T-helper 2 cell (primary cell): ENCODE data around the gene SLFN12.
"Not testable (repeated sequence)": the region's sequence is repeated elsewhere in the genome, so short reads cannot be mapped to it uniquely, and the experiment has no call there.

Source experiments
- DNase-seq, 5 experiments: peaks; one replicate each; pipeline versions ENCODE4 v3.0.0 to v3.0.0-alpha.2; 2012 to 2022
- total RNA-seq, 2 donors: gene quantifications; one replicate each; lab custom pipeline; 2026; lab: John Stamatoyannopoulos, UW

The SLFN12 gene
- total RNA-seq = 3.1 to 7.9 reads per million in 2 donors

GRCh38 chr17:35432176-35433074, at the start of gene SLFN12:
Gene SLFN12 (minus strand): TSS chr17:35432500. CDS start chr17:35423028, 9,472 bp downstream.
- DNase-seq = peak in 4 of 5 experiments; percentile 15 to 86 (median 54)

- DNase-seq = no peak
Observed at GRCh38 chr17:35479271-35479670, 47.0 kb upstream of the SLFN12 start.

GRCh38 chr17:35477248-35477647, 44.9 kb upstream of the SLFN12 start:
- no peak for DNase-seq

- no peak for DNase-seq
Observed at GRCh38 chr17:35476283-35476820, 44.1 kb upstream of the SLFN12 start.

DNA sequence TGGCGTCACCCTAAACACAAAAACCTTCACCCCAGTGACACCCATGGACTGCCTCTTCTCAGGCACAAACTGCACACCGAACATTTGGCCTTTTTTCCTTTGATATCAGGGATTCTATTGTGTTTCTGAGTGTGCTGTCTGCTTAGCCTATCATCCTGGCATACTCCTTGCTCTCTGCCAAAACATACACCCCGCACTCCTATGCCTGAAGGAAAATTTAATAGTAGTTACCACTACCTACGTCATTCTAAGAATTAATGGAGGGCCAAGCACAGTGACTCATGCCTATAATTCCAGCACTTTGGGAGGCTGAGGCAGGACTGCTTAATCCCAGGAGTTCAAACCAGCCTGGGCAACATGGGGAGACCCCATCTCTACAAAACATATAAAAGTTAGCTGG, 36.2 kb upstream of the SLFN12 start:
- no peak for DNase-seq

DNA sequence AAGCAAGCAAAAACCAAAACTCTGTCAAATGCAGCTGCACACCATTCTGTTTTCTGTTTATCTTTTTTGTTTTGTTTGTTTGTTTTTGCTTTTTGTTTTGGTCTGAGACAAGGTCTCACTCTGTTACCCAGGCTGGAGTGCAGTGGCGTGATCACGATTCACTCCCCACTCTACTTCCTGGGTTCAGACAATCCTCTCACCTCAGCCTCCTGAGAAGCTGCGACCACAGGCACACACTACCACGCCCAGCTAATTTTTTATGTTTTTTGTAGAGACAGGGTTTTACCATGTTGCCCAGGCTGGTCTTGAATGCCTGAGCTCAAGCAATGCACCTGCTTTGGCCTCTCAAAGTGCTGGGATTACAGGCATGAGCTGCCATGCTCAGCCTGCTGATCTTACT, 35.5 kb upstream of the SLFN12 start:
- peak in 2 of 5 experiments; percentile 57 to 76 for DNase-seq

DNA sequence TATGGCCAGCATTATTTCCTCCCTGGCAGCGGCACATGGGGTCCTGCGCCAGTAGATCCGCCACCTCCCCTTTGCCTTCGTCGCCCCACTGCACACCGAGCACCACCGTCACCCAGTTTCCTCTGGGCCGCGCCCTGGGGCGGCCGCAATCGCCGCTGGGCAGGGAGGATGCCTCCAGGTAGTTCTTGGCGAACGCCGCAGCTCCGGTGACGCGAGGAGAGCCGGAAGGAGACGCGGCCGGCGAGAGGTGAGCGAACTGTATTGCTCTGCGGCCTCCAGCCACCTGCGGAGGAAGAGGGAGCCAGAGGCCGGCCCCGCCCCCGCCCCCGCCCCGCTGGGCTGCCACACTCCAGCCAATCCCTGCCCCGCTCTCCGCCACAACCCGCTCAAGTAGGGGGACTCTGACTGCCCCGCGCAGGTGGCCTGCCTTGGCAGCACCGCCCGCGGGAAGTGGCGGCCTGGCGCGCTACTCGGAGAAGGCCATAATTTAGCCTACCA, 28.1 kb upstream of the SLFN12 start:
- peak; percentile 16 to 89 (median 48) for DNase-seq

- DNase-seq = not testable (repeated sequence)
Observed at GRCh38 chr17:35454035-35454434, 21.7 kb upstream of the SLFN12 start.

- DNase-seq = no peak
Observed at GRCh38 chr17:35453171-35453570, 20.9 kb upstream of the SLFN12 start.

DNA sequence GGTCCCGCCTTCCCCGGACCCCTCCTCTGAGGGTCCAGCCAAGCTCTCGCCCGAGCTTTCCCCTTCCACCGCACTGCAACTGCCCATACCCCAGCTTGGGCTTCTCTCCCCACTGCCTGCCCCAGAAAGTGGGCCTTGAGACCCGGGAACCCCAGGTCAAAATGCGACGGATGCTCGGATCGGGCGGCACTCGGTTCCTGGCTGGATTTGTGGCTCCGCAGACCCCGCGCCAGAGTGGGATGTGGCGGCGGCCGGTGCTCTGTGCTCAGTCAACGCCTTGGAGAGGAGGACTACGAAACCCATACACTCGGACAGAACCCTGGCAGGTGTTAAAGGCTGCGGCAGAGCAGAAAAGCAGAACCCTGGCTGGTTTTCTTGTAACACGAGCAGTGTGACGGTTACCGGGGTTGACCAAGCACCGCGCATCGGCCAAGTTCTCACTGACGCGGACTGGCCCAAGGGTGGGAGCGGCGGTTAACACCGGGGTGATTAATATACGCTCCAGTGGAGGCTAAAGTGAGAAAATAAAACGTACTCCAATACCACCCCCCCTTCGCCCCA, 17.2 kb upstream of the SLFN12 start:
- no peak for DNase-seq

GRCh38 chr17:35448899-35449227, 16.6 kb upstream of the SLFN12 start:
- no peak for DNase-seq

- DNase-seq = peak; percentile 52 to 92 (median 85)
Observed at GRCh38 chr17:35448214-35448898, 16.1 kb upstream of the SLFN12 start, which contains the start of gene SLFN13. Gene SLFN13 (minus strand): TSS chr17:35448766. CDS start chr17:35445680, 3,086 bp downstream.

DNA sequence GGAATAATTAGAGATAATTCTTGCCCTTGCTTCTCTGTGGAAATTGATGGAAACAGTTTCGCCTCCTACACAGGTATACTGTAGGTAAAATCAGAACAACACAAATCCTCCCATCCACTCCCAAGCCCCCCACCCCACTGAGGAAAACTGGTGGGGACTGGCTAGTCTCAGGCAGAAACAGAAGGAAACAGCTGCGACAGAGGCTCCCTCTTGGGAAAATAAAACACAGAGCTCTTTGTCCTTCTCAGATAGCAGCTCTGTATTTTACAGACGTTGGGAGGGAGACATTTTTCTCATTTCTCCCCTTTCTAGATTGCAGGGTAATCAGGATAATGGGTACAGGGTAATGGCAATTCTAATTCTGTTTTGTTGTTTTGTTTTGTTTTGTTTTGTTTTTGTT, 15.2 kb upstream of the SLFN12 start:
- no peak for DNase-seq

- DNase-seq = no peak
Observed at GRCh38 chr17:35438433-35438832, 6.1 kb upstream of the SLFN12 start.

DNA sequence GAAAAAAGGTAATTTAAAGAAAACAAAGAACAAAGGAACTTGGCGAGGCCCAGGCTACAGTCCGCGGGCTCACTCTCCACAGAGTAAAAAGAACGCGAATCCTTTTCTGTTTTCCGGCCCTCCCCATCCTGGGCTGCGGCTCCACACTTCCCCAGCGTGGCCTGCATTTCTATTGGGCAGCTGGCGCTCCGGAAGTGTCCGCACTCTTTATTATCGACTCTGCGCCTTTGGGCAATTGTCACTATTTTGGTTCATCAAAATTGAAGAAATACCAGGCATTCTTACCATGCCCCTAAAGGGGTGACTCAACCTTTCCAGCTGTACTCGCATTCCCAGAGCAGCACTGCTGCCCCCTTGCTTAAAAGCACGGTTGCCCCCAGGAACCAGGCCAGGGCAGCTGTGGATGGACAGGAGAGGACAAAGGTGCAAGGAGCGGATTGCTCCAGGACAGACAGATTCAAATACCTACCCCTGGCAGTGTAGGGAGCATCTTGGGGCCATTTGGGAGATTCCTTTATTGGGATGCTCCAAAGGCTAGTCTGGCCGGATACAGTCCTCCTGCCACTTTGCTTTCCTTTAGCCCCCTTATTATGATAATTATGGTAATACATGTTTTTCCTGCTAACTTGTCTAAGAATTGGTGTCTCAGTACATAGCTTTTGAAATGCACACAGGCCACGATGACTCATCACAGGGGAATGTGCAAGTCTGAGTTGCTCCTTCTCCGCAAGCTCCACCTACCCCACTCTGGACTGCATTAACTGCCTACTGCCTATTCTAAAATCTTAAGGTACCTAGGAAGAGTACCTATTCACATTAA, 985 bp upstream of the SLFN12 start:
- peak in 4 of 5 experiments; percentile 17 to 84 (median 30) for DNase-seq

GRCh38 chr17:35429702-35430101, 2.6 kb downstream of the SLFN12 start:
- DNase-seq = no peak

- DNase-seq = peak in 2 of 5 experiments; percentile 10 to 44
Observed at GRCh38 chr17:35428229-35428628, 4.1 kb downstream of the SLFN12 start.

DNA sequence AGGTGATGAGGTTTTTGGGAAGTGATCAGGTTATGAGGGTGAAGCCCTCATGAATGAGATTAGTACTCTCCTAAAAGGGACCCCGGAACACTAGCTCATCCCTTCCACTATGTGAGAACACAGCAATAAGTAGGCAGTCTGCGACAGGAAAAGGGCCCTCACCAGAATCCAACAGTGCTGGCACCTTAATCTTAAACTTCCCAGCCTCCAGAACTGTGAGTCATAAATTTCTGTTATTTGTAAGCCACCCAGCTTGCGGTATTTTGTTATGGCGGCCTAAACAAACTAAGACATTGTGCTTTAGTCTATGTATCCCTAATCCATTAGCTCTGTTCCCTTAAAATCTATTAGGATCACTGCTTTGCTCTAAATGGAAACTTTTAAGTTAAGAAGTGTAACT, 8.5 kb downstream of the SLFN12 start:
- no peak for DNase-seq

DNA sequence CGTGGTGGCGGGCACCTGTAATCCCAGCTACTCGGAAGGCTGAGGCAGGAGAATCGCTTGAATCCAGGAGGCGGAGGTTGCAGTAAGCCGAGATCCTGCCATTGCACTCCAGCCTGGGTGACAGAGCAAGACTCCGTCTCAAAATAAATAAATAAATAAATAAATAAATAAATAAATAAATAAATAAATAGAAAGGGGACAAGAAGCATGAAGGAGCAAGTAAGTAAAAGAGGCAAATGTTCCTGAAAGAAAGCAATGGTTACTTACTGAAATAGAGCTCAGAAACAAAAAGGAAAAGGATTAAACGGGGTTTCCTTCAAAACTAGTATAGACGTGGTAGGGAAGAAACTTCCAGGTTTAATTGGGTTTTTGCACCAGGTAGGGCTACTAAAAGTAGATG, 11.2 kb downstream of the SLFN12 start:
- DNase-seq = not testable (repeated sequence)

DNA sequence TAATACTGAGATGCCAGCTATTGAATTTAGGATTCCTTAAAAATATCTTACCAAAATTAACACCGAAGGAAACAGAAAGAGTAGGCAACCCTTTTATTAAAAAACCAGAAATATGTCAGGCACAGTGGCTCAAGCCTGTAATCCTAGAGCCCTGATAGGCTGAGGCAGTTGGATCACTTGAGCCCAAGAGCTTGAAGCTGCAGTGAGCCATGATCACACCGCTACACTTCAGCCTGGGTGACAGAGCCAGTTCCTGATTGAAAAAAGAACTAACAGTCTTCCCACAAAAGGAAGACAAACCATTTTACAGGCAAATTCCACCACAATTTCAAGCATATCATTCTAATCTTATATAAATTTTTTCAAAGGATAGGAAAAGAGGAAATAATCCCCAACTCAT, 15.6 kb downstream of the SLFN12 start:
- DNase-seq = no peak

DNA sequence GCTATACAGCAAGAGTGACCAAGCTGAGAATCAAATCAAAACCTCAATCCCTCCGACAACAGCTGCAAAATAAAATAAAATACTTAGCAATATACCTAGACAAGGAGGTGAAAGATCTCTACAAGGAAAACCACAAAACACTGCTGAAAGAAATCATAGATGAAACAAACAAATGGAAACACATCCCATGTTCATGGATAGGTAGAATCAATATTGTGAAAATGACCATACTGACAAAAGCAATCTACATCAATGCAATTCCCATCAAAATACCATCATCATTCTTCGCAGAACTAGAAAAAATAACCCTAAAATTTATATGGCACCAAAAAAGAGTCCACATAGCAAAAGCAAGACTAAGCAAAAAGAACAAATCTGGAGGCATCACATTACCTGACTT, 17.6 kb downstream of the SLFN12 start:
- not testable (repeated sequence) for DNase-seq

GRCh38 chr17:35414247-35414646, 18.1 kb downstream of the SLFN12 start:
- DNase-seq = no peak
